ENCODE data around the gene NTSR1. TPM values are rescaled to one million over a fixed set of nuclear protein-coding genes. Genes with fewer than 3 reads are reported as not detected.
A peak's percentile ranks its signal among the peaks of the same experiment; 100 is the strongest.

Gene NTSR1
- total and polyA plus RNA-seq, 2 of the 13 experiments (the other 11 are each of a cell fraction or from before 2014, with no cell fraction given), result 0.09 to 0.12 TPM

- TF ChIP-seq, protein P1, sequence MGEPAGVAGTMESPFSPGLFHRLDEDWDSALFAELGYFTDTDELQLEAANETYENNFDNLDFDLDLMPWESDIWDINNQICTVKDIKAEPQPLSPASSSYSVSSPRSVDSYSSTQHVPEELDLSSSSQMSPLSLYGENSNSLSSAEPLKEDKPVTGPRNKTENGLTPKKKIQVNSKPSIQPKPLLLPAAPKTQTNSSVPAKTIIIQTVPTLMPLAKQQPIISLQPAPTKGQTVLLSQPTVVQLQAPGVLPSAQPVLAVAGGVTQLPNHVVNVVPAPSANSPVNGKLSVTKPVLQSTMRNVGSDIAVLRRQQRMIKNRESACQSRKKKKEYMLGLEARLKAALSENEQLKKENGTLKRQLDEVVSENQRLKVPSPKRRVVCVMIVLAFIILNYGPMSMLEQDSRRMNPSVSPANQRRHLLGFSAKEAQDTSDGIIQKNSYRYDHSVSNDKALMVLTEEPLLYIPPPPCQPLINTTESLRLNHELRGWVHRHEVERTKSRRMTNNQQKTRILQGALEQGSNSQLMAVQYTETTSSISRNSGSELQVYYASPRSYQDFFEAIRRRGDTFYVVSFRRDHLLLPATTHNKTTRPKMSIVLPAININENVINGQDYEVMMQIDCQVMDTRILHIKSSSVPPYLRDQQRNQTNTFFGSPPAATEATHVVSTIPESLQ (CRISPR knock-in tag; conservative IDR thresholded peaks at IDR 0.05), result no peak
- TF ChIP-seq ZBTB46 (CRISPR knock-in tag; IDR thresholded peaks at IDR 0.05; ENCODE audit: borderline replicate concordance), result 0 out of 2 replicates have a peak, but pooled peaks have one; percentile 41
- TF ChIP-seq ZNF446 (CRISPR knock-in tag; IDR thresholded peaks at IDR 0.05), result no peak
- no peak for TF ChIP-seq NR2C2 (CRISPR knock-in tag; IDR thresholded peaks at IDR 0.05; ENCODE audit: borderline replicate concordance)
- TF ChIP-seq, protein P2, sequence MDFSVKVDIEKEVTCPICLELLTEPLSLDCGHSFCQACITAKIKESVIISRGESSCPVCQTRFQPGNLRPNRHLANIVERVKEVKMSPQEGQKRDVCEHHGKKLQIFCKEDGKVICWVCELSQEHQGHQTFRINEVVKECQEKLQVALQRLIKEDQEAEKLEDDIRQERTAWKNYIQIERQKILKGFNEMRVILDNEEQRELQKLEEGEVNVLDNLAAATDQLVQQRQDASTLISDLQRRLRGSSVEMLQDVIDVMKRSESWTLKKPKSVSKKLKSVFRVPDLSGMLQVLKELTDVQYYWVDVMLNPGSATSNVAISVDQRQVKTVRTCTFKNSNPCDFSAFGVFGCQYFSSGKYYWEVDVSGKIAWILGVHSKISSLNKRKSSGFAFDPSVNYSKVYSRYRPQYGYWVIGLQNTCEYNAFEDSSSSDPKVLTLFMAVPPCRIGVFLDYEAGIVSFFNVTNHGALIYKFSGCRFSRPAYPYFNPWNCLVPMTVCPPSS (IDR thresholded peaks at IDR 0.05), result no peak
- TF ChIP-seq, protein P3, sequence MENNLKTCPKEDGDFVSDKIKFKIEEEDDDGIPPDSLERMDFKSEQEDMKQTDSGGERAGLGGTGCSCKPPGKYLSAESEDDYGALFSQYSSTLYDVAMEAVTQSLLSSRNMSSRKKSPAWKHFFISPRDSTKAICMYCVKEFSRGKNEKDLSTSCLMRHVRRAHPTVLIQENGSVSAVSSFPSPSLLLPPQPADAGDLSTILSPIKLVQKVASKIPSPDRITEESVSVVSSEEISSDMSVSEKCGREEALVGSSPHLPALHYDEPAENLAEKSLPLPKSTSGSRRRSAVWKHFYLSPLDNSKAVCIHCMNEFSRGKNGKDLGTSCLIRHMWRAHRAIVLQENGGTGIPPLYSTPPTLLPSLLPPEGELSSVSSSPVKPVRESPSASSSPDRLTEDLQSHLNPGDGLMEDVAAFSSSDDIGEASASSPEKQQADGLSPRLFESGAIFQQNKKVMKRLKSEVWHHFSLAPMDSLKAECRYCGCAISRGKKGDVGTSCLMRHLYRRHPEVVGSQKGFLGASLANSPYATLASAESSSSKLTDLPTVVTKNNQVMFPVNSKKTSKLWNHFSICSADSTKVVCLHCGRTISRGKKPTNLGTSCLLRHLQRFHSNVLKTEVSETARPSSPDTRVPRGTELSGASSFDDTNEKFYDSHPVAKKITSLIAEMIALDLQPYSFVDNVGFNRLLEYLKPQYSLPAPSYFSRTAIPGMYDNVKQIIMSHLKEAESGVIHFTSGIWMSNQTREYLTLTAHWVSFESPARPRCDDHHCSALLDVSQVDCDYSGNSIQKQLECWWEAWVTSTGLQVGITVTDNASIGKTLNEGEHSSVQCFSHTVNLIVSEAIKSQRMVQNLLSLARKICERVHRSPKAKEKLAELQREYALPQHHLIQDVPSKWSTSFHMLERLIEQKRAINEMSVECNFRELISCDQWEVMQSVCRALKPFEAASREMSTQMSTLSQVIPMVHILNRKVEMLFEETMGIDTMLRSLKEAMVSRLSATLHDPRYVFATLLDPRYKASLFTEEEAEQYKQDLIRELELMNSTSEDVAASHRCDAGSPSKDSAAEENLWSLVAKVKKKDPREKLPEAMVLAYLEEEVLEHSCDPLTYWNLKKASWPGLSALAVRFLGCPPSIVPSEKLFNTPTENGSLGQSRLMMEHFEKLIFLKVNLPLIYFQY (CRISPR knock-in tag; IDR thresholded peaks at IDR 0.05; ENCODE audit: borderline replicate concordance), result no peak
- no peak for TF ChIP-seq MED13 (CRISPR knock-in tag; IDR thresholded peaks at IDR 0.05)
- TF ChIP-seq MIER3 (CRISPR knock-in tag; IDR thresholded peaks at IDR 0.05; ENCODE audit: borderline replicate concordance), result no peak
- TF ChIP-seq ZNF382 (CRISPR knock-in tag; IDR thresholded peaks at IDR 0.05; ENCODE audit: borderline replicate concordance), result no peak
- TF ChIP-seq, protein P4, sequence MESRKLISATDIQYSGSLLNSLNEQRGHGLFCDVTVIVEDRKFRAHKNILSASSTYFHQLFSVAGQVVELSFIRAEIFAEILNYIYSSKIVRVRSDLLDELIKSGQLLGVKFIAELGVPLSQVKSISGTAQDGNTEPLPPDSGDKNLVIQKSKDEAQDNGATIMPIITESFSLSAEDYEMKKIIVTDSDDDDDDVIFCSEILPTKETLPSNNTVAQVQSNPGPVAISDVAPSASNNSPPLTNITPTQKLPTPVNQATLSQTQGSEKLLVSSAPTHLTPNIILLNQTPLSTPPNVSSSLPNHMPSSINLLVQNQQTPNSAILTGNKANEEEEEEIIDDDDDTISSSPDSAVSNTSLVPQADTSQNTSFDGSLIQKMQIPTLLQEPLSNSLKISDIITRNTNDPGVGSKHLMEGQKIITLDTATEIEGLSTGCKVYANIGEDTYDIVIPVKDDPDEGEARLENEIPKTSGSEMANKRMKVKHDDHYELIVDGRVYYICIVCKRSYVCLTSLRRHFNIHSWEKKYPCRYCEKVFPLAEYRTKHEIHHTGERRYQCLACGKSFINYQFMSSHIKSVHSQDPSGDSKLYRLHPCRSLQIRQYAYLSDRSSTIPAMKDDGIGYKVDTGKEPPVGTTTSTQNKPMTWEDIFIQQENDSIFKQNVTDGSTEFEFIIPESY (CRISPR knock-in tag; IDR thresholded peaks at IDR 0.05), result no peak
- TF ChIP-seq KLF6 (CRISPR knock-in tag; IDR thresholded peaks at IDR 0.05), result no peak
- TF ChIP-seq ATF7 (IDR thresholded peaks at IDR 0.05), result no peak
- no peak for TF ChIP-seq ATF7 (CRISPR knock-in tag; IDR thresholded peaks at IDR 0.05)
- no peak for TF ChIP-seq POGZ (CRISPR knock-in tag; IDR thresholded peaks at IDR 0.05)
Measured at GRCh38 chr20:62752671-62753501, 44.2 kb downstream of the NTSR1 start (continued).
